Fibroblast of villous mesenchyme (primary cell): ENCODE data around the gene C10orf67. TPM values are rescaled to one million over a fixed set of nuclear protein-coding genes. Genes with fewer than 3 reads are reported as not detected.
A peak's percentile ranks its signal among the peaks of the same experiment; 100 is the strongest.

Experiments used
- DNase-seq: peaks from one replicate; pipeline ENCODE4 v3.0.0-alpha.2; 2010; ENCODE audit warnings: low read depth
- H3K4me3 ChIP-seq: 2 replicates; pipeline ENCODE4 v1.5.1; 2011; ENCODE audit warnings: low read depth, mild to moderate bottlenecking, low read length
- CTCF ChIP-seq: IDR thresholded peaks from 2 replicates; pipeline ENCODE4 v1.5.1; 2012; ENCODE audit warnings: low read depth, mild to moderate bottlenecking, low read length; ENCODE audit not compliant: insufficient read depth
- total RNA-seq: library from RNA; depleted of rRNA; stranded (reverse); fragments of >200 nt; gene quantifications from 2 replicates; pipeline ENCODE4 v1.2.3, GENCODE V29; 2012

C10orf67 gene
- total RNA-seq, 1 donor = under 0.01 TPM

GRCh38 chr10:23338155-23338828 lies 6.3 kb downstream of the C10orf67 start:
- no peak overlapping the region for H3K4me3 ChIP-seq
- DNase-seq = peak; percentile 59
- TF ChIP-seq CTCF = peak; percentile 29

GRCh38 chr10:23337616-23338015 lies 7.0 kb downstream of the C10orf67 start:
- TF ChIP-seq CTCF = no peak
- no peak for DNase-seq
- H3K4me3 ChIP-seq = no peak overlapping the region

GRCh38 chr10:23331567-23332301 lies 12.9 kb downstream of the C10orf67 start:
- H3K4me3 ChIP-seq = peak overlapping the region; percentile 46
- no peak for TF ChIP-seq CTCF
- peak; percentile 89 for DNase-seq

- no peak for TF ChIP-seq CTCF
- H3K4me3 ChIP-seq = no peak overlapping the region
- no peak for DNase-seq
Measured at GRCh38 chr10:23330948-23331347, 13.6 kb downstream of the C10orf67 start.

- H3K4me3 ChIP-seq = no peak overlapping the region
- peak; percentile 78 for DNase-seq
- TF ChIP-seq CTCF = no peak
Measured at GRCh38 chr10:23326544-23327307, 17.9 kb downstream of the C10orf67 start.

GRCh38 chr10:23325132-23325531 lies 19.5 kb downstream of the C10orf67 start:
- no peak for DNase-seq
- H3K4me3 ChIP-seq = no peak overlapping the region
- peak; percentile 36 for TF ChIP-seq CTCF
